ENCODE data around the gene RNF41.

RNF41 gene

GRCh38 chr12:56243731-56244181 is 22.0 kb upstream of the RNF41 start:
- no peak overlapping the region for H3K4me3 ChIP-seq (ENCODE audit: low read length)
- no peak for DNase-seq (ENCODE audit: low read depth)
- no peak for TF ChIP-seq CTCF (IDR thresholded peaks at IDR 0.05; ENCODE audit: insufficient read depth, low read depth, low read length, missing control alignments)

GRCh38 chr12:56242986-56243385 is 21.3 kb upstream of the RNF41 start:
- TF ChIP-seq CTCF (IDR thresholded peaks at IDR 0.05; ENCODE audit: insufficient read depth, low read depth, low read length, missing control alignments): no peak
- no peak overlapping the region for H3K4me3 ChIP-seq (ENCODE audit: low read length)
- DNase-seq (ENCODE audit: low read depth): no peak

- no peak for DNase-seq (ENCODE audit: low read depth)
- TF ChIP-seq CTCF (IDR thresholded peaks at IDR 0.05; ENCODE audit: insufficient read depth, low read depth, low read length, missing control alignments): no peak
- H3K4me3 ChIP-seq (ENCODE audit: low read length): no peak overlapping the region
Observed at GRCh38 chr12:56241424-56242303, 19.9 kb upstream of the RNF41 start.

GRCh38 chr12:56237552-56237951 is 15.8 kb upstream of the RNF41 start:
- H3K4me3 ChIP-seq (ENCODE audit: low read length): no peak overlapping the region
- no peak for TF ChIP-seq CTCF (IDR thresholded peaks at IDR 0.05; ENCODE audit: insufficient read depth, low read depth, low read length, missing control alignments)
- no peak for DNase-seq (ENCODE audit: low read depth)

- DNase-seq (ENCODE audit: low read depth): no peak
Observed at GRCh38 chr12:56236985-56237384, 15.3 kb upstream of the RNF41 start.

GRCh38 chr12:56236091-56236490 is 14.4 kb upstream of the RNF41 start:
- no peak for DNase-seq (ENCODE audit: low read depth)
- no peak for TF ChIP-seq CTCF (IDR thresholded peaks at IDR 0.05; ENCODE audit: insufficient read depth, low read depth, low read length, missing control alignments)
- H3K4me3 ChIP-seq (ENCODE audit: low read length): no peak overlapping the region

More at GRCh38 chr12:56236985-56237384, 15.3 kb upstream of the RNF41 start:
- no peak overlapping the region for H3K4me3 ChIP-seq (ENCODE audit: low read length)
- TF ChIP-seq CTCF (IDR thresholded peaks at IDR 0.05; ENCODE audit: insufficient read depth, low read depth, low read length, missing control alignments): no peak
